HUES48 (cell line): ENCODE measurements around the gene DDR1.
A peak's percentile ranks its signal among the peaks of the same experiment; 100 is the strongest.
"Not testable (repeated sequence)": the region's sequence is repeated elsewhere in the genome, so short reads cannot be mapped to it uniquely, and the experiment has no call there.

ENCODE experiments used
- H3K27ac ChIP-seq: one replicate; pipeline ENCODE4 v1.7.0; 2013; ENCODE audit warnings: low read depth, low read length, inconsistent platforms
- H3K27me3 ChIP-seq: 2 replicates; pipeline ENCODE4 v1.6.1; 2013; ENCODE audit warnings: mild to moderate bottlenecking, low read length; ENCODE audit not compliant: control insufficient read depth, insufficient read depth
- H3K36me3 ChIP-seq: 2 replicates; pipeline ENCODE4 v1.6.1; 2013; ENCODE audit warnings: low read length; ENCODE audit not compliant: control insufficient read depth, insufficient read depth
- H3K4me1 ChIP-seq: 2 replicates; pipeline ENCODE4 v1.6.1; 2013; ENCODE audit warnings: mild to moderate bottlenecking, low read length; ENCODE audit not compliant: control insufficient read depth, insufficient read depth
- H3K4me3 ChIP-seq: 2 replicates; pipeline ENCODE4 v1.5.1; 2013; ENCODE audit warnings: mild to moderate bottlenecking, low read depth, low read length
- H3K9ac ChIP-seq: 2 replicates; pipeline ENCODE4 v1.6.1; 2013; ENCODE audit warnings: mild to moderate bottlenecking, low read depth, low read length, moderate library complexity
- H3K9me3 ChIP-seq: 2 replicates; pipeline ENCODE4 v1.6.1; 2013; ENCODE audit warnings: low read length; ENCODE audit not compliant: control insufficient read depth, insufficient read depth

Gene DDR1

DNA sequence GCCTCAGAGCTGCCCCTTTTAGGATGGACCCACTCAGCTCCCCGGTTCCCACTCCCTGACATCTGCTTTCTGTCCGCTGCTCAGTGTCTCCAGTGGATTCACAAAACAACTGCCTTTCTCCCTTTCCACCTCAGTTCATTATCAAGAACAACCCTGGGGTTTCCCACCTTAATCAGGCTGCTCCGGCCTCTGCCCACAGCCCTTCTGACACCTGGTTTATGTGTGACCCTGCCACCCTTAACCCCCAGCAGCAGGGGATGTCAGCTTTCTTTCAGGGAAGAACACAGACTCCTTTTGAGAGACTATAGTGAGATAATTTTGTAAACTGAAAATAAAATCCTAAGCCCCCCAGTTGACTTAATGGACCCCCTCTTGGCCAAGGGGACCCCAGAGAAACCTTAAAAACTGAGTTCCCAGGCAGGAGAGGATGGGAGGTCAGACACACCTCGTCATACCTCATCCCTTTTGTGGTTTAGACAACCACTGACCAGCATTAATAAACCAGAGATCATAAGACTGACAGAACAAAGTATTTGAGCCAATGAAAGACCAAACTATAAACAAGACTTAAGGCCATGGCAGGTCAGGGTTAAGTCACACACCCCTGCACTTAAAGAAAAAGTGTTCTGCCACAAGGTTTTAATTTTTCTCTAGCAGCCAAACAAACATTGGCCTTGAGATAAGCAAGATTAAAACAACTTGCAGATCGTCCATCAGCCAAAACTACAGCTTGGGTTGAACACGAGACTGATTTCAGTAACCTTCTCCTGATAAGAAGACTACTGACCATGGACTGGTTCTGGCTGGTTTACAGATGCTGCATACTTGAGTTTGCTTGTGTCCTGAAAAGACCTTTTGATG, 42.4 kb upstream of the DDR1 start:
- Histone ChIP-seq H3K36me3 (peaks cover 58% of the 10 kb centered on the region), H3K9ac (no peak overlapping the region), H3K27me3 (no peaks in the 10 kb centered on the region), H3K27ac (no peak overlapping the region), H3K4me3 (no peak overlapping the region), H3K4me1 (peaks cover 26% of the 10 kb centered on the region), H3K9me3 (no peaks in the 10 kb centered on the region; the same call in 1 of the 2 replicates)

DNA sequence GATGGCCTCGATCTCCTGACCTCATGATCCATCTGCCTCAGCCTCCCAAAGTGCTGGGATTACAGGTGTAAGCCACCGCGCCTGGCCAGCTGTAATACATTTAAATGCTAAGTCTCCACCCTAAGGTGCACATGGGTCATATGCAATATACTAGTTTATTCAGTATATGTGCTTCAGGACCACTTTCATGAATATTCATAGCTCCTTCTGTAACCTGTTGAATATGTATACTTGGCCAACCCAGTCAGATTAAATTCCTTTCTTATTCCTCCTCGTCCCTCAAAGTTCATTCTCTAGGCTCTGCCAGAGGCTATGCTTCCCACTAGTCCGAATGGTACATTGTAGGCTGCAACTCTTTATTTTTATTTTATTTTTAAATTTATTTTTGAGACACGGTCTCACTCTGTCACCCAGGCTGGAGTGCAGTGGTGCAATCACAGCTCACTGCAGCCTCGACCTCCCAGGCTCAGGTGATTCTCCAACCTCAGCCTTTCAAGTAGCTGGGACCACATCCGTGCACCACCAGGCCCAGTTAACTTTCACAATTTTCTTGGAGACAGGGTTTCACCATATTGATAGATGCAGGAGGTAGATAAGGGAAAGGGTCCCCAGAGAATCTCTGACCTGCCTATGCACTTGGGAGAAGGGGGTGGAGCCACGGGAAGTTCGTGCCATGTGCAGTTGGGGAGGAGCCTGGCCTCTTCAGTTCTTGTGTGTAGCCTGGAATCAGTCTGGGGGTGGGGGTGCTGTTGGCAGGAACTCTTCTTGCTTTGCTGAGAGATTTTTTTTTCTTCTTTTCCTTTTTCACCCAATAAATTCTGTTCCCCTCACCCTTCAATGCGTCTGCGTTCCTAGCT, 41.3 kb upstream of the DDR1 start:
- Histone ChIP-seq H3K36me3 (peaks cover 58% of the 10 kb centered on the region), H3K4me3 (no peak overlapping the region), H3K9ac (no peak overlapping the region; the same call in 1 of the 2 replicates), H3K27ac (no peak overlapping the region), H3K9me3 (no peaks in the 10 kb centered on the region), H3K27me3 (no peaks in the 10 kb centered on the region), H3K4me1 (peaks cover 31% of the 10 kb centered on the region)

DNA sequence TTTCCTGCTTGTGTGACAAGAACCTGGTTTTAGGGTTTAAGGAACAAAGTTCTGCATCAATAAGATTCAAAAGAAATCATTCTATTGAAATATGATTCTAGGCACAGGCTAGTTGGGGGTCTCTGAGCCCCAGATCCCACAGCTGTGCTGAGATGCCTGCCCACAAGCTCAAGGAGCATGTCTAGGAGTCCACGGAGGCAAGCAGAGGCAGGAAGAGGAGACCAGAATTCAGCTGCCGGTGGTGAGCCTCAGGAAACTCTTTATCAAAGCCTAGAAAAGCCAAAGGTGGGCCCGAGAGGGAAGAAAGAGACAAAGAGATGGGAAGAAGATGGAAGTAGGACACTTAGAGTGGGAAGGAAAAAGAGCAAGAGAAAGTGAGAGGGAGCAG, 40.7 kb upstream of the DDR1 start:
- Histone ChIP-seq H3K9ac (no peak overlapping the region), H3K27ac (no peak overlapping the region), H3K9me3 (no peaks in the 10 kb centered on the region), H3K4me1 (peaks cover 31% of the 10 kb centered on the region), H3K36me3 (peaks cover 58% of the 10 kb centered on the region), H3K27me3 (no peaks in the 10 kb centered on the region), H3K4me3 (no peak overlapping the region)

DNA sequence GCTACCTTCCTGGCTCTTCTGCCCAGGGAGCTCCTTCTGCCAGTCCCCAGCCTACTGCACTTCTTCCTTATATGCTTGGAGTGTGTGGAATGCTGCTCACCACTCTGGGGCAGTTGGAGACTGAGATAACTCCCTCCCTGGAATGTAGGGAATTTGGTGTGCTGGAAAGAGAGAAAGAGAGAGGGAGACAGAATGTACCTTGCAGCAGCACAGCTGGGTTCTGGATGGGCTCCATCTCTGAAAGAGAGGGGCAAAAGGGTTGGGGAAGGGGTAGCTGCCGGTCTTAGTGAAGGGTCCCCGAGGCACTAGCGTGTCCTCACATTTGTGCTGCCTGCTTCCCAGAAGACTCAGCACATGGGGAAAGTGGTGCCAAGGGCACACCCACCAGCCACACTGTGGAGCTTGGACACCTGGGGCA, 40.2 kb upstream of the DDR1 start:
- peak overlapping the region; percentile 62 for H3K27ac ChIP-seq
- peaks cover 52% of the 10 kb centered on the region for H3K36me3 ChIP-seq
- H3K4me3 ChIP-seq, result no peak overlapping the region
- no peak overlapping the region for H3K9ac ChIP-seq
- peaks cover 31% of the 10 kb centered on the region for H3K4me1 ChIP-seq
- no peaks in the 10 kb centered on the region for H3K9me3 ChIP-seq
- H3K27me3 ChIP-seq, result no peaks in the 10 kb centered on the region

DNA sequence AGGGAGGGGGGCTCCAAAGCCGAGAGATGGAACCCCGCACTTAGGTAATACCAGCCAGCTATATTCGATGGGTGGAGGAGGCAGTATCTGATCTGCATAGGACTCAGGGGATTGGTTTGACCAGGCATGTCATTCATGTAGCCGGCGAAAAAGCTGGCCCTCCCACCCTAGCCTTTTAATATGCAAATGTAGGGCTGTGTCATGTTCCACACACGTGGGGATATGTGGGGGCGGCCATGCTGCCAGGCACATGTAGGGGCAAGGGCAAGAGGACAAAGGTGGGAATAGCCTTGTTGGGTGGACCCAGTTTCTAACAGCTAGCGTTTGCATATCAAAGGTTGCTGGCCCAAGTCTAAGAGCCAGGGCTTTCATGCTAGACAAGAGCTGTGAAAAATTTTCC, 39.1 kb upstream of the DDR1 start:
- Histone ChIP-seq H3K9me3 (peaks cover 8% of the 10 kb centered on the region), H3K9ac (no peak overlapping the region), H3K27me3 (no peaks in the 10 kb centered on the region), H3K36me3 (peaks cover 43% of the 10 kb centered on the region), H3K4me1 (peaks cover 40% of the 10 kb centered on the region), H3K27ac (peak overlapping the region; percentile 66), H3K4me3 (no peak overlapping the region)

DNA sequence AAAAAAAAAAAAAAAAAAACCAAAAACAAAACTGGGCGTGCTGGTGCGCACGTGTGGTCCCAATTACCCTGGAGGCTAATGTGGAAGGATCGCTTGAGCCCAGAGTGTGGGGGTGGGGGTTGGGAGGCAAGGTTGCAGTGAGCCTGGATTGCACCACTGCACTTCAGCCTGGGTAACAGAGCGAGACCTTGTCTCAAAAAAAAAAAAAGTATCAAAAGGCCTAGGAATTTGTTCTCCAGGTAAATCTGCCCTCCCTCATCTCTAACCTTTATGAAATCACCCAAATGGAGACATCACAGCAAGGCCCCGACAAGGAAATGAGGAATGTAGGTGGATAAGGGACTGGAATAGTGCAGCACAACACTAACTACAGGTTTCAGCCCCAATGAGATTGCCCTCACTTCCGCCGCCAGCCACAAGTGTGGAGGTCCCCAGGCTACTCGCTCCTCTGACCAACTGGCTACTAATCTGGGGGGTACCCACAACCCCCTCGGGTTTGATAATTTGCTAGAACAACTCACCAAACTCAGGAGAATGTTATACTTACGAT, 36.8 kb upstream of the DDR1 start:
- peaks cover 40% of the 10 kb centered on the region for H3K4me1 ChIP-seq
- peaks cover 31% of the 10 kb centered on the region for H3K36me3 ChIP-seq
- peak overlapping the region; percentile 60 for H3K4me3 ChIP-seq
- no peaks in the 10 kb centered on the region for H3K27me3 ChIP-seq
- H3K27ac ChIP-seq, result peak overlapping the region; percentile 96
- H3K9ac ChIP-seq, result peak overlapping the region; percentile 71
- H3K9me3 ChIP-seq, result peaks cover 30% of the 10 kb centered on the region

DNA sequence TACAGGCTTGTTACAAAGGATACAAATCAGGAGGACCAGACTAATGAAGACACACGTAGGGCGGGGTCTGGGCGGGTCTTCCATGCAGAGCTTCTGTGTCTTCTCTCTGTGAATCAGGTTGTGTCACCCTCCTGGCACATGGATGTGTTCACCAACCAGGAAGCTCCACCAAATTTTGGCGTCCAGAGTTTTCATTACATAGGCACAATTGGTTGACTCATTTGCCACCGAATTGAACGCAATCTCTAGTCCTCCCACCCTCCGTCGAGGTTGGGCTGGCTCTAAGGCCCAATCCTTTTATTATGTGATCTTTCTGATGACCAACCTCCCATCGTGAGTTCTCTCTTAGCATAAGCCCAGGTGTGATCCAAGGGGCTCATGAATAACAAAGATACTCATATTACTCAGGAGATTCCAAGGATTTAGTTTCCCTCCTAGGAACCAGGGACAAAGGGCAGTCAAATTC, 36.3 kb upstream of the DDR1 start:
- Histone ChIP-seq H3K9ac (peak overlapping the region; percentile 71), H3K9me3 (peaks cover 31% of the 10 kb centered on the region), H3K27ac (peak overlapping the region; percentile 96), H3K4me3 (peak overlapping the region; percentile 60), H3K4me1 (peaks cover 40% of the 10 kb centered on the region), H3K36me3 (peaks cover 29% of the 10 kb centered on the region), H3K27me3 (no peaks in the 10 kb centered on the region)

DNA sequence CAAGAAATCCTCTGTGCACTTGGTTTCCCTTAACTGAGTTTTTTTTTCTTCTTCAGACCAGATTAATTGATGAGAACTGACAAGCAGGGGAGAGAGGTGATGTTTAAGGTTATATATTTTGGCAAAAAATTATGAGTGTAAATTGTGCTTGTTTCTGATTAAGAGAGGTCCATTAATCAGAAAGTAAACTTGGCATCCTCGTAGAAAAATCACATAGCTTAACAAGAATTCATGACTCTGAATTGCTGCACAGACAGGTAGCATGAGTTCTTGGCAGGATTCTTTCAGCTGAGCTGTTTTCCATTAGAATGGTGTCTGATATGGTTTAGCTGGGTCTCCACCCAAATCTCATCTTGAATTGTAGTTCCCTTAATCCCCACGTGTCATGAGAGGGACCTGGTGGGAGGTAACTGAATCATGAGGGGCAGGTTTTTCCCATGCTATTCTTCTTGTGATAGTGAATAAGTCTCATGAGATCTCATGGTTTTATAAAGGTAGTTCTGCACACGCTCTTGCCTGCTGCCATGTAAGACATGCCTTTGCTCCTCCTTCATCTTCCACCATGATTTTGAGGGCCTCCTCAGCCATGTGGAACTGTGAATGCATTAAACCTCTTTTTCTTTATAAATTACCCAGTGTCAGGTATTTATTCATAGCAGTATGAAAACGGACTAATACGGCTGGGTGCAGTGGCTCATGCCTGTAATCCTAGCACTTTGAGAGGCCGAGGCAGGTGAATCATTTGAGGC, 34.2 kb upstream of the DDR1 start:
- Histone ChIP-seq H3K36me3 (peaks cover 10% of the 10 kb centered on the region), H3K4me1 (peaks cover 26% of the 10 kb centered on the region), H3K27ac (no peak overlapping the region), H3K9me3 (peaks cover 33% of the 10 kb centered on the region), H3K9ac (no peak overlapping the region), H3K27me3 (no peaks in the 10 kb centered on the region), H3K4me3 (no peak overlapping the region; the same call in 1 of the 2 replicates)

DNA sequence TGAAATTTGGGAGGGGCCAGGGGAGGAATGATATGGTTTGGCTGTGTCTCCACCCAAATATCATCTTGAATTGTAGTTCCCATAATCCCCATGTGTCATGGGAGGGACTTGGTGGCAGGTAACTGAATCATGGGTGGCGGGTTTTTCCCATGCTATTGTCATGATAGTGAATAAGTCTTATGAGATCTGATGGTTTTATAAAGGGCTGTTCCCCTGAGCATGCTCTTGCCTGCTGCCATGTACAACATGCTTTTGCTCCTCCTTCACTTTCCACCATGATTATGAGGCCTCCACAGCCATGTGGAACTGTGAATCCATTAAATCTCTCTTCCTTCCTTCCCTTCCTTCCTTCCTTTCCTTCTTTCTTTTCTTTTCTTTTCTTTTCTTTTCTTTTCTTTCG, 31.9 kb upstream of the DDR1 start:
- Histone ChIP-seq H3K9me3 (peaks cover 33% of the 10 kb centered on the region), H3K4me1 (peaks cover 20% of the 10 kb centered on the region)
- not testable (repeated sequence) for H3K9ac ChIP-seq, H3K36me3 ChIP-seq, H3K4me3 ChIP-seq, H3K27me3 ChIP-seq, H3K27ac ChIP-seq

DNA sequence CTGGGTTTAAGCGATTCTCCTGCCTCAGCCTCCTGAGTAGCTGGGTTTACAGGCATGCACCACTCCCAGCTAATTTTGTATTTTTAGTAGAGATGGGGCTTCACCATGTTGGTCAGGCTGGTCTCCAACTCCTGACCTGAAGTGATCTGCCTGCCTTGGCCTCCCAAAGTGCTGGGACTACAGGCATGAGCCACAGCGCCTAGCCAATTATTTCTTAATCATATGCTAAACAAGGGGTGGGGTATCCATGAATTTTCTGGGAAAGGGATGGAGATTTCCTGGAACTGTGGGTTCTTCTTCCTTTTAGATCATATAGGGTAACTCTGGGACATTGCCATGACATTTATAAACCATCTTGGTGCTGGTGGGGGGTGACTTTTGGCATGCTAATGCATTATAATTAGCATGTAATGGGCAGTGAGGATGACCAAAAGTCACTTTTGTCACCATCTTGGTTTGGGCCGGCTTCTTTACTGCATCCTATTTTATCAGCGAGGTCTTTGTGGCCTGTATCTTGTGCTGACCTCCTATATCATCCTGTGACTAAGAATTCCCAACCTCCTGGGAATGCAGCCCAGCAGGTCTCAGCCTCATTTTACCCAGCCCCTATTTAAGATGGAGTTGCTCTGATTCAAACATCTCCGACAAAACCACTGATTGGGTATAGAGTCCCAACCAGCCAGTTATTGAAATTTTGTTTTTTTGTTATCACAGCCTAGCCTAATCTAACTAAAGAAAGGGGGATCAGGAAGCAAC, 29.9 kb upstream of the DDR1 start:
- Histone ChIP-seq H3K9ac (no peak overlapping the region), H3K27me3 (no peaks in the 10 kb centered on the region), H3K36me3 (no peaks in the 10 kb centered on the region), H3K27ac (no peak overlapping the region), H3K4me1 (peaks cover 5% of the 10 kb centered on the region), H3K4me3 (no peak overlapping the region), H3K9me3 (peaks cover 46% of the 10 kb centered on the region)
